ENCODE measurements around the gene SCRN1. TPM values are rescaled to one million over a fixed set of nuclear protein-coding genes. Genes with fewer than 3 reads are reported as not detected.

Gene SCRN1
- total and polyA plus RNA-seq, 2 of the 13 experiments (the other 11 are each of a cell fraction or from before 2014, with no cell fraction given) = 43.2 to 49.8 TPM

DNA sequence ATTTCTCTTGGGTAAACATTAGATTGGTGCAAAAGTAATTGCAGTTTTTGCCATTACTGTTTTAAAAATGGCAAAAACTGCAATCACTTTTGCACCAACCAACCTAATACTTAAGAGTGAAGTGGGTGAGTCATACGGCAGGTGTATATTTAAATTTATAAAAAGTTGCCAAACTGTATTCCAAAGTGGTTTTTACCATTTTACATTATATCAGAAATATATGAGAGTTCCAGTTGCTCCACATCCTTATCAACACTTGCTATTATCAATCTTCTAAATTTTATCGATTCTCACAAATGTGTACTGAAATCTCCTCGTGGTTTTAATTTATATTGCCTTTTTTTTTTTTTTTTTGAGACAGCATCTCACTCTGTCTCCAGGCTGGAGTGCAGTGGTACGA, 3.5 kb upstream of the SCRN1 start:
- Histone ChIP-seq H3K4me3 (replicated peaks in 1 of 3; ENCODE audit: insufficient read depth in 1 of 3, low read depth in 2 of 3, low read length in 3 of 3) (no peak overlapping the region), H3K9ac (ENCODE audit: insufficient read depth, low read depth, low read length) (no peak overlapping the region), H3K79me2 (ENCODE audit: insufficient read depth, low read length) (peaks cover 14% of the 10 kb centered on the region), H3K27ac (ENCODE audit: extremely low read length, insufficient read depth, low read length) (no peak overlapping the region), H3K4me1 (ENCODE audit: insufficient read depth, low read length) (peaks cover 17% of the 10 kb centered on the region), H3K9me3 (ENCODE audit: low read length) (peaks cover 7% of the 10 kb centered on the region), H3K4me2 (ENCODE audit: low read depth, low read length) (no peak overlapping the region), H3K36me3 (replicated peaks in 1 of 2; ENCODE audit: control insufficient read depth in 1 of 2, insufficient read depth in 2 of 2, low read length in 2 of 2) (no peaks in the 10 kb centered on the region), H4K20me1 (ENCODE audit: insufficient read depth, low read length) (no peaks in the 10 kb centered on the region), H3K27me3 (ENCODE audit: control insufficient read depth in 1 of 2, insufficient read depth in 2 of 2, low read length in 2 of 2) (no peaks in the 10 kb centered on the region), H2AFZ (ENCODE audit: low read length) (no peak overlapping the region)
- FAIRE-seq (no peak), DNase-seq (ENCODE audit: low spot score) (no peak), ATAC-seq (no peak)
- CTCF ChIA-PET (ENCODE audit: low intra/inter-chr PET ratio, low total read pairs) = no interaction called here
- TF ChIP-seq ZSCAN22 (CRISPR knock-in tag; IDR thresholded peaks at IDR 0.05) = no peak
- no peak for TF ChIP-seq ZNF136 (CRISPR knock-in tag; IDR thresholded peaks at IDR 0.05; ENCODE audit: low read depth)
- POLR2A ChIA-PET = no interaction called here
- 57% methylated on average over 4 of the region's 4 CpGs for WGBS (ENCODE audit: low lambda C conversion rate)
- intact Hi-C loops (cut with micrococcal nuclease; ENCODE audit: unreplicated experiment) (no loop called here), in situ Hi-C loops (cut with HindIII; ENCODE audit: extremely low pct_ligation_motif_present, low pct_unique_long_range_greater_than_20kb) (no loop called here)
- no TSS peak for BruUV-seq (replicated peaks)

DNA sequence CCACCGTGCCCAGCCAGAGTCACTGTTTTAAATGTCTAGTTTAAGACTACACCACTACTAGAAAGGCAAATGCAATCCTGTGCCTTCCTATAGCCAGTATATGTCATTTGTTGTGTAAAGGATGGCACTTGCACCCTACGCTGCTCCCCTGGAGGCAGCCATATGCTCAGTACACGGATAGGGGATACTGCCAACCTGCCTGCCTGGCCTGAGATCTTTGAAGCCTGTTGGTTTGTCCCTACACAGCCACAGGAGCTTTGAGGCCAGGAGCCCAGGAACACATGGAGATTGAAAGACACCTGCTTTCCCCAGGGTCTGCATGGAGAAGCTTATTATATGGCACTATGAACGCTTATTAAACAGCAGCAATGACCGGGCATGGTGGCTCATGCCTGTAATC, 2.3 kb upstream of the SCRN1 start:
- ChIA-PET CTCF (ENCODE audit: low intra/inter-chr PET ratio, low total read pairs) (no interaction called here), POLR2A (interaction anchor here (1.2 kb wide), 1 partner anchor 36 kb away, joined by 5 read pairs; the partner anchor contains the start of gene PLEKHA8)
- FAIRE-seq (no peak), DNase-seq (ENCODE audit: low spot score) (no peak), ATAC-seq (no peak)
- Histone ChIP-seq H3K9me3 (ENCODE audit: low read length) (peaks cover 7% of the 10 kb centered on the region), H2AFZ (ENCODE audit: low read length) (no peak overlapping the region), H4K20me1 (ENCODE audit: insufficient read depth, low read length) (no peaks in the 10 kb centered on the region), H3K9ac (ENCODE audit: insufficient read depth, low read depth, low read length) (no peak overlapping the region), H3K27me3 (ENCODE audit: control insufficient read depth in 1 of 2, insufficient read depth in 2 of 2, low read length in 2 of 2) (no peaks in the 10 kb centered on the region), H3K4me2 (ENCODE audit: low read depth, low read length) (no peak overlapping the region), H3K36me3 (replicated peaks in 1 of 2; ENCODE audit: control insufficient read depth in 1 of 2, insufficient read depth in 2 of 2, low read length in 2 of 2) (no peaks in the 10 kb centered on the region), H3K79me2 (ENCODE audit: insufficient read depth, low read length) (peaks cover 26% of the 10 kb centered on the region), H3K4me3 (replicated peaks in 1 of 3; ENCODE audit: insufficient read depth in 1 of 3, low read depth in 2 of 3, low read length in 3 of 3) (no peak overlapping the region), H3K27ac (ENCODE audit: extremely low read length, insufficient read depth, low read length) (no peak overlapping the region), H3K4me1 (ENCODE audit: insufficient read depth, low read length) (peaks cover 27% of the 10 kb centered on the region)
- WGBS (ENCODE audit: low lambda C conversion rate) = 88% methylated on average over 3 of the region's 5 CpGs
- no TSS peak for BruUV-seq (replicated peaks)
- intact Hi-C loops (cut with micrococcal nuclease; ENCODE audit: unreplicated experiment) = no loop called here
- TF ChIP-seq ZNF780A (CRISPR knock-in tag; IDR thresholded peaks at IDR 0.05) (no peak), ZFP37 (CRISPR knock-in tag; IDR thresholded peaks at IDR 0.05; ENCODE audit: borderline replicate concordance) (no peak), FOXK2 (IDR thresholded peaks at IDR 0.05) (no peak), FOXP1 (IDR thresholded peaks at IDR 0.05) (no peak), FOXP1 (CRISPR knock-in tag; IDR thresholded peaks at IDR 0.05) (no peak), ZNF737 (CRISPR knock-in tag; IDR thresholded peaks at IDR 0.05; ENCODE audit: borderline replicate concordance) (no peak), KDM6A (CRISPR knock-in tag; IDR thresholded peaks at IDR 0.05; ENCODE audit: low read depth) (no peak), YEATS4 (CRISPR knock-in tag; IDR thresholded peaks at IDR 0.05; ENCODE audit: borderline replicate concordance) (no peak)
- TF ChIP-seq, protein P1, sequence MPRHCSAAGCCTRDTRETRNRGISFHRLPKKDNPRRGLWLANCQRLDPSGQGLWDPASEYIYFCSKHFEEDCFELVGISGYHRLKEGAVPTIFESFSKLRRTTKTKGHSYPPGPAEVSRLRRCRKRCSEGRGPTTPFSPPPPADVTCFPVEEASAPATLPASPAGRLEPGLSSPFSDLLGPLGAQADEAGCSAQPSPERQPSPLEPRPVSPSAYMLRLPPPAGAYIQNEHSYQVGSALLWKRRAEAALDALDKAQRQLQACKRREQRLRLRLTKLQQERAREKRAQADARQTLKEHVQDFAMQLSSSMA (CRISPR knock-in tag; IDR thresholded peaks at IDR 0.05) = no peak
- in situ Hi-C loops (cut with HindIII; ENCODE audit: extremely low pct_ligation_motif_present, low pct_unique_long_range_greater_than_20kb) = no loop called here

Measured in HepG2 (cell line).